Left ventricle myocardium inferior (tissue), 1 donor: Measurements from ENCODE around the gene MGAT4A. TPM values are rescaled to one million over a fixed set of nuclear protein-coding genes. Genes with fewer than 3 reads are reported as not detected.

ENCODE experiments used
- DNase-seq: peaks from one replicate; pipeline ENCODE4 v3.0.0-alpha.2; 2020
- H3K27ac ChIP-seq: fragments of 200-600 bp; replicated peaks from 2 replicates; pipeline ENCODE4 v1.8.0; 2021
- H3K27me3 ChIP-seq: fragments of 200-600 bp; 2 replicates; pipeline ENCODE4 v1.8.0; 2021; ENCODE audit warnings: low read depth
- H3K36me3 ChIP-seq: fragments of 200-600 bp; 2 replicates; pipeline ENCODE4 v1.8.0; 2021
- H3K4me1 ChIP-seq: fragments of 200-600 bp; 2 replicates; pipeline ENCODE4 v1.8.0; 2021
- H3K4me3 ChIP-seq: fragments of 200-600 bp; 2 replicates; pipeline ENCODE4 v1.8.0; 2021; ENCODE audit warnings: mild to moderate bottlenecking, moderate library complexity
- H3K9me3 ChIP-seq: fragments of 200-600 bp; replicated peaks from 2 replicates; pipeline ENCODE4 v1.8.0; 2021
- intact Hi-C: fragments of 100-400 bp; cut with micrococcal nuclease; formaldehyde crosslinking; loops from one replicate; pipeline ENCODE4 v1.11.0; 2022
- total RNA-seq: library from RNA; stranded (reverse); fragmentation: NEBNext Ultra II Directional; extraction: Animal tissue kit (Norgen Biotek cat#: 25700); gene quantifications from one replicate; pipeline ENCODE4 v1.2.1, GENCODE V29; 2021
- TF ChIP-seq, protein P1 (sequence below): fragments of 200-600 bp; IDR thresholded peaks from 2 replicates; pipeline ENCODE4 v1.8.0; 2021; ENCODE audit warnings: antibody characterized with exemption, mild to moderate bottlenecking, borderline replicate concordance
- donor health status: DM: no; HTN: yes; CAD: no; lungs with severe emphysema.

Gene MGAT4A
- total RNA-seq, 1 donor from 2014 or later: 18.4 TPM

DNA sequence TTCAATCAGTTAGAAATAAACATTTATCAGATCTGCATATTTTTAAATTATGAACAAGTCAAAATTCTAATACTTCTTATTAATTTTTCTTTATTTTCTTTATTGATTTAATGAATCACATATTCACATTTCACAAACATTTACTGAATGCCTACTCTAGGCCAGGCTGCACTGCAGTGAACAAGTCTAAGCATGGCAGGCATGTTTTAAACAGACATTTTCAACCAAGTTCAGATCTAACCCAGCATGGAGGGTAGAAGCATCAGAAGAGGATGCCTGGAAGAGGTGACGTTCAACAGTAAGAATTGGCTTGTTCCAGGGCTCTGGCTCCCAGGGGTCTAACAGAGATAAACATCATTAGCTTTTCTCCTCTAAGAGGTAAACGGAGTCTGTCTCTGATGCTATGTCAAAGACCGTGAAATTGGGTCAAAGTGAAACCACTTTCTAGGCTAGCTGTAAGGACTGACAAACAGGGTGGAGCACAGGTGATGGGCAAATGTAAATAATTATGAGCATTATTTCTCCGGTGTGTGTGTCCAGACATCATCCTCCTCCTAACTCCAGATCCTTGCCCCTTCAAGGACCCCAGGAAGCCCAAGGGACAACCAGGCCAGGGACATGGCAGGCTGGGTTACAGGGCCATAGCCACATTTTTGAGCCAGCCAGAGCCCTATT lies 72.0 kb downstream of the MGAT4A start:
- Histone ChIP-seq H3K27me3 (no peaks in the 10 kb centered on the region), H3K4me3 (no peak overlapping the region), H3K36me3 (peaks cover 18% of the 10 kb centered on the region), H3K27ac (no peak overlapping the region), H3K9me3 (peaks cover 6% of the 10 kb centered on the region), H3K4me1 (no peaks in the 10 kb centered on the region)
- intact Hi-C loops: no loop called here
- TF ChIP-seq, protein P1, sequence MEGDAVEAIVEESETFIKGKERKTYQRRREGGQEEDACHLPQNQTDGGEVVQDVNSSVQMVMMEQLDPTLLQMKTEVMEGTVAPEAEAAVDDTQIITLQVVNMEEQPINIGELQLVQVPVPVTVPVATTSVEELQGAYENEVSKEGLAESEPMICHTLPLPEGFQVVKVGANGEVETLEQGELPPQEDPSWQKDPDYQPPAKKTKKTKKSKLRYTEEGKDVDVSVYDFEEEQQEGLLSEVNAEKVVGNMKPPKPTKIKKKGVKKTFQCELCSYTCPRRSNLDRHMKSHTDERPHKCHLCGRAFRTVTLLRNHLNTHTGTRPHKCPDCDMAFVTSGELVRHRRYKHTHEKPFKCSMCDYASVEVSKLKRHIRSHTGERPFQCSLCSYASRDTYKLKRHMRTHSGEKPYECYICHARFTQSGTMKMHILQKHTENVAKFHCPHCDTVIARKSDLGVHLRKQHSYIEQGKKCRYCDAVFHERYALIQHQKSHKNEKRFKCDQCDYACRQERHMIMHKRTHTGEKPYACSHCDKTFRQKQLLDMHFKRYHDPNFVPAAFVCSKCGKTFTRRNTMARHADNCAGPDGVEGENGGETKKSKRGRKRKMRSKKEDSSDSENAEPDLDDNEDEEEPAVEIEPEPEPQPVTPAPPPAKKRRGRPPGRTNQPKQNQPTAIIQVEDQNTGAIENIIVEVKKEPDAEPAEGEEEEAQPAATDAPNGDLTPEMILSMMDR: no peak
- DNase-seq: no peak

DNA sequence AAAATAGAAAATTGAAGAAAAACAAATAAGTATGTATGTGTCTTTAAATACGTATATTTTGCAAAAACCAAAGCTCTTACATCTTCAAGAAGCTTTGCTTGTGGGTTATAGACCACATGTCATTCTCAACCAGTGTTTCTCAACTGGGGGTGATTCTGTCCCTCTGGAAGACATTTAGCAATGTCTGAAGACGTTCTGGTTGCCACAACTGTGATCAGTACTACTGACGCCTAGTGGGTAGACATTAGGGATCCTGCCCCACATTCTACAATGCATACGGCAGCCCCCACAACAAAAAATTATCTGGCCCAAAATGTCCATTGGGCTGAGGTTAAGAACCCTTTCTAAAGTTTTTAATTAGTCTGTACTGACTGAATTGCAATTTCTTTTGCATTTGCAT lies 74.1 kb downstream of the MGAT4A start:
- Histone ChIP-seq H3K27me3 (no peaks in the 10 kb centered on the region), H3K4me3 (no peak overlapping the region), H3K36me3 (peaks cover 9% of the 10 kb centered on the region), H3K4me1 (no peaks in the 10 kb centered on the region), H3K9me3 (peaks cover 6% of the 10 kb centered on the region), H3K27ac (no peak overlapping the region)
- intact Hi-C loops: no loop called here
- DNase-seq: no peak
- TF ChIP-seq, protein P1: no peak

DNA sequence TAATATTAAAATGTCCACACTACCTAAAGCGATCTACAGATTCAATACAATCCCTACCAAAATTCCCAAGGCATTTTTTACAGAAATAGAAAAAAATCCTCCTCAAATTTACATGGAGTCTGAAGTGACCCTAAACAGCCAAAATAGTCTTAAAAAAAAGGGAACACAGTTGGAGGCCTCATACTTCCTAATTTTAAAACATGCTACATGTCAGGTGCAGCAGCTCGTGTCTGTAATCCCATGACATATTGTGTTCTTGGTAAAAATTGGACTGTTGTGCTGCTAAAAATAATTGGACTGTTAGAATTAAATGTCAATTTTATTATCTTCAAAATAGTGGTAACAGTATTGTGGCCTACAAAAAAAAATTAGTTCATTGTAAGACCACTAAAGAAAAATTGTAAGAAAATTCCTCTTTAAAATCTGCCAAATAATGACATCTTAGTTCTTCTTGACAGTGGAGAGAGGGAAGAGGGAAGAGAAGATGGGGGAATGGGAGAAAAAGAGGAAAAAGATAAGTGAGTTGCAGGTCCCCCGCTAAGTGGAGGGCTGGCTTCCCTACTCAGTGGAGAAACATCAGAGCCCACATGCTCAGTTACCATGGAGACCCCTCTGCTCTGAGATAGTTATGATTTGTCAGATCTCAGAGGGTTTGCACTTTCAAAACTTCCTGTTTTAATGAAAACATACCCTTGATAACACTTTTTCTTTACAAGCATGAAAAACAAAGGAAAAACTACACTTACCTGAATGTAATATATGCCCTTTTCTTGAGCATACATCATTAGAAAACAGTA lies 76.0 kb downstream of the MGAT4A start:
- Histone ChIP-seq H3K9me3 (no peaks in the 10 kb centered on the region), H3K27me3 (no peaks in the 10 kb centered on the region), H3K4me1 (no peaks in the 10 kb centered on the region), H3K4me3 (no peak overlapping the region), H3K27ac (no peak overlapping the region), H3K36me3 (peaks cover 4% of the 10 kb centered on the region)
- intact Hi-C loops: no loop called here
- TF ChIP-seq, protein P1: no peak
- no peak for DNase-seq

- TF ChIP-seq, protein P1: no peak
- no peaks in the 10 kb centered on the region for H3K27me3 ChIP-seq
- H3K4me3 ChIP-seq: no peak overlapping the region
- DNase-seq: no peak
- no peaks in the 10 kb centered on the region for H3K9me3 ChIP-seq
- intact Hi-C loops: no loop called here
- H3K36me3 ChIP-seq: peaks cover 23% of the 10 kb centered on the region
- peaks cover 4% of the 10 kb centered on the region for H3K4me1 ChIP-seq
- no peak overlapping the region for H3K27ac ChIP-seq
Observed at GRCh38 chr2:98650998-98651397, 79.9 kb downstream of the MGAT4A start.

- Histone ChIP-seq H3K4me1 (peaks cover 6% of the 10 kb centered on the region), H3K27ac (no peak overlapping the region), H3K36me3 (peaks cover 25% of the 10 kb centered on the region), H3K27me3 (no peaks in the 10 kb centered on the region), H3K9me3 (no peaks in the 10 kb centered on the region), H3K4me3 (no peak overlapping the region)
- intact Hi-C loops: loop anchor here (2.0 kb wide), 1 partner anchor 187 kb away; no protein-coding TSS in a partner anchor
- DNase-seq: no peak
- TF ChIP-seq, protein P1: no peak
Observed at GRCh38 chr2:98649992-98650375, 80.9 kb downstream of the MGAT4A start.
